GM15510 (cell line): ENCODE measurements around the gene TMC6.

Experiments used
- POLR2A ChIP-seq: IDR thresholded peaks from 3 replicates; pipeline ENCODE4 v1.6.1; 2011; ENCODE audit warnings: borderline replicate concordance; ENCODE audit not compliant: insufficient read length; ENCODE audit errors: extremely low read depth

The TMC6 gene

DNA sequence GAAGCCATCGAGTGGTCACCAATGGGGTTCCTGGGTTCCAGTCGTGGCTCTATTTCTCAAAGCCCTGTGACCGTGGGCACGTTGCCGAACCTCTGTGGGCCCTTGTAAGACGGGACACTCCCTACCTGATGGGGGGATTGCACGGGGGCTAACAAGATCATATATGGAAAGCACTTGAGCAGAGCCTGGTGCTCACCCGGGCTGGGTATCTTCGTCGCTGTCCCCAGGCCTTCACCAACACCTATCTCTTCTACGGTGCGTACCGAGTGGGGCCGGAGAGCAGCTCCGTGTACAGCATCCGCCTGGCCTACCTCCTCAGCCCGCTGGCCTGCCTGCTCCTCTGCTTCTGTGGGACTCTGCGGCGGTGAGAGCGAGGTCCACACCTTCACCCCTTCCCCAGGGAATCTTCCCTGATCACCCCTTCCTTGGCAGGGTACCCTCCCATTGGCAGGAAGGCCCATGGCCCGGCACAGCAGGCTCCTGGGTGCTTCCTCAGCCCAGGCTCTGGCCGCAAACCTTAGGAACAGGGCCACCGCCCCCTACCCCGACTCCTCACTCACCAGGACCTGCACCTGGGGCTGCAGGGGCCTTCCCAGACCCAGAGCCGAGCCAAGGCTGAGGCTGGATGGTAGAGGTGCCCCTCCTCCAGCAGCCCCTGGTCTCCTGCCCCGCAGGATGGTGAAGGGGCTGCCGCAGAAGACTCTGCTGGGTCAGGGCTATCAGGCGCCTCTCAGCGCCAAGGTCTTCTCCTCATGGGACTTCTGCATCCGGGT is 4.8 kb upstream of the TMC6 start:
- no peak for TF ChIP-seq POLR2A

- TF ChIP-seq POLR2A, result no peak
Measured at GRCh38 chr17:78132767-78133178, 4.2 kb upstream of the TMC6 start.

- TF ChIP-seq POLR2A, result peak; percentile 75
Measured at GRCh38 chr17:78132084-78132676, 3.6 kb upstream of the TMC6 start.

DNA sequence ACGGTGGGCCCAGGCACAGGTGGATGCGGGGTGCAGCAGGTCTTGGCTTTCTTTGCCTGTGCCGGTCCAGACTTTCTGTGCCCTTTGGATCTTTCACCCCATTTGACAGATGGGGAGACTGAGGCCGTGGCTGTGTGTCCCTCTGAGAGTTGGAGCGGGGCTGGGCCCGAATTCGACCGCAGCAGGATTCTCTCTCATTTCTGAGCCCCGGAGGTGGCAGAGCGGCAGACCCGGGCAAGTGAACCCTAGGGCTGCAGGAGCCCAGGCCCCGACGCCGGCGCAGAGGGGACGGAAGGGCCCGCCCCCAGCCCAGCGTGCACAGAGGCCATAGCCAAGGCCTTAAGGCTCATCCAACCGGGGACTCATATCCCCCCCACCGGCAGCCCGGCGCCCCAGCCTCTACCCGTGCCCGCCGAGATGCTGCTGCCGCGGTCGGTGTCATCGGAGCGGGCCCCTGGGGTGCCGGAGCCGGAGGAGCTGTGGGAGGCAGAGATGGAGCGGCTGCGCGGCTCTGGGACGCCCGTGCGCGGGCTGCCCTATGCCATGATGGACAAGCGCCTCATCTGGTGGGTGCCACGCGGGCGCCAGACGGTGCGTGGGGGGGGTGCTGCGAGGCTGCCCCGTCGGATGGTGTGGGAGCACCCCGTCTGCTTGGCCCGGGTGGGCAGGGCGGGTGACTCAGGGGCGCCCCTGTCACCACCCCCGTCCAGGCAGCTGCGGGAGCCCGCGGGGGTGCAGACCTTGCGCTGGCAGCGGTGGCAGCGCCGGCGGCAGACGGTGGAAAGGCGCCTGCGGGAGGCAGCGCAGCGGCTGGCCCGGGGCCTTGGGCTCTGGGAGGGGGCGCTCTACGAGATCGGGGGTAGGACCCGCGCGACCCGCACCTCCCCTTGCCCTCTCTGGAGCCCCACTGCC is 2.9 kb upstream of the TMC6 start:
- no peak for TF ChIP-seq POLR2A

GRCh38 chr17:78130437-78131101 is 2.0 kb upstream of the TMC6 start, which contains the start of gene TMC8:
TMC8 (plus strand) TSS chr17:78130771; CDS start chr17:78131589, 818 bp downstream.
- TF ChIP-seq POLR2A, result peak; percentile 76

DNA sequence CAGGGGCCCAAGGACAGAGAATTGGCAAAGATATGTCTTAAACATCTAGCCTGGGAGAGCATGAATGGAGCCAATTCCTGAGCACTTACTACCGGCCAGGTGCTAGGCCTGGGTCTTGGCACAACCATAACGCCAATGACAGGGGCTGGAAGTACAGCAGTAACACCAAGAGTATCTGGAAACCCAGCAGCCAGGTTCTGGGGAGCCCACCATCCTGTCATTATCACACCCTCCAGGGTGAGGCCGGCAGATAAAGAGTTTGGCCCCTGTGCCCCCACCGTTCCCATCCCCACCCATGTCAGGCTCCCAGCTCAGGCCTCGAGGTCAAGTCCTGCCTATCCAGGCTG is 1.5 kb upstream of the TMC6 start:
- no peak for TF ChIP-seq POLR2A

DNA sequence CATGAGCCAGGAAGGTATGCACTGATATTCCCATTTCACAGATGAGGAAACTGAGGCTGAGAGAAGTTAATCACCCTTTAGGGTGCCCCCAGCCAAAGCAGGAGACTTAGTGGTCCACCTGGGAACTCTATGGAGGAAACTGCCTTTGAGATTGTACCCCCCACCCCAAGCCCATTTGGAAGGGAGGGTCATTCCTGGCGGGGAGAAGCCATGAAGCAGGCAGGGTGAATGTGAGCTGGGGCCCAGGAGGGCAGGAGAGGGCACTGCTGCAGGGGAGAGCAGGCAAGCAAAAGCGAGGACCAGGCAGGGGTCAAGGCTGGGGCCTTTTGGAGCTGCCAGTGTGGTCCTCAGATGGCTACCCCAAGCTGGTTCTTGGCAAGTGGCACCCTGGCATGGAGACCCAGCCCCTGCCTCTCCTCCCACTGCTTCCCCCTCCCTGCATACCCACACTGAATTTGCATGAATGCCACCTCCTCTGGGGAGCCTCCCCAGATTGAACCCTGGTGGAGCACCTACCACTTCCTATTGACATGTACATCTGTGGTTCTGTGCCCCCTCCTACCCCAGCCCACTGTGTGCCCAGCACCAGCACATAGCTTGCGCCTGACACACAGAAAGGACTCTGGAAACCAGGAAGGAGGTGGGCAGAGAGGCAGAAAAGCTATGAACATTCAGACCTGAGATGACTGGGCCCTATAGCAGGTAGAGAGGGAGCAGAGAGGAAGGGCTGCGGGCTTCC is 965 bp upstream of the TMC6 start:
- TF ChIP-seq POLR2A, result no peak

GRCh38 chr17:78127888-78128550 is 536 bp downstream of the TMC6 start:
- TF ChIP-seq POLR2A, result no peak

DNA sequence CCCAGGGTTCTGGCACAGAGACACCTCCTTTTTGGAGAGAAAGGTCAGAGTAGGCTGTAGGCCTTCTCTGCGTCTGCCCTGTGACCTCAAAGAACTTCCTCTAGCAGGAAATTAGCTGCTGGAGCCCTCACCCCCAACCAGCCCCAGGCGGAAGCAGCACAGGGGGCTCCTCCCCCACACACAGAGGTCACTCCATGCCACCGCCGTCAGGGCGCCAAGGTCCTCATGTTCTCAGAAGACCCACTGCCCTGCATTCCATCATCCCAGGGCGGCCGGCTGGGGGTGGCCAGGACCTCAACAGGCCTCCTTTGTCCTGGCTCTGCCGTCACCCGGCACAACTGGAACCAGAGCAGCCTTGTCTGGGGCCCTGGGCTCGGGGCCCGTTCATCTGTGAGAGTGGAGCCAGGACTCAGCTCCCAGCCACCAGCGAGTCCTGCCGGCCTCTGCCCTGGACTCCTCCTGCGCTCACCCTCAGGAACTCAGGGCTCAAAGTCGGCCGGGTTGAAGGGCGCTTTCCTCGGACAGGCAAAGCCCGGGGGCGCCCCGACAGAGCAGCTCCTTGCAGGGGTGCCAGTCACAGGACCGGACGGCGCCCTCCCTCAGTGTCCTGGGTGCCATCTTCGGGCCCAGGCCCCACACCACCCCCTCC is 1.2 kb downstream of the TMC6 start:
- TF ChIP-seq POLR2A, result peak; percentile 78

DNA sequence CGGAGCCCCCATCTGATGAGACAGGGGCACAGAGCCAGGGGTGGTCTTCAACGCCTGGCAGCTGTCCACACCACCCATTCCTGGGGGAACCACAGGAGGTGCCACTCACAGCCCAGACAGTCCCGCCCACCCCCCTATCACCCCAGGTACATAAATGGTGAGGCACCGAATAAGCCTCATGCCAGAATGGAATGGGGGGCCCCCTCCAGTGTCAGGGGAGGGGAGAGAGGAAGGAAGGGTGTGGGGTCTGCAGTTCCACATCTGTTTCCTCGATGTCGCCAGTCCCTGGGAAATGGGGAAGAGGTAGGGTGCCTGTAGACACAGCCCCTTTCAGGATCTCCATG is 1.7 kb downstream of the TMC6 start:
- no peak for TF ChIP-seq POLR2A

GRCh38 chr17:78125976-78126894 is 2.3 kb downstream of the TMC6 start:
- no peak for TF ChIP-seq POLR2A
